AG09319 (cell line): ENCODE data around the gene NRIP2.

ENCODE experiments used
- DNase-seq: peaks from one replicate; pipeline ENCODE4 v3.0.0-alpha.2; 2010; ENCODE audit warnings: low read depth; ENCODE audit errors: extremely low read depth
- CTCF ChIP-seq: IDR thresholded peaks from 2 replicates; pipeline ENCODE4 v1.5.1; 2011; ENCODE audit warnings: low read depth, mild to moderate bottlenecking, inconsistent platforms, low read length, moderate library complexity

Gene NRIP2

GRCh38 chr12:2795291-2796186 lies 39.3 kb downstream of the NRIP2 start:
- no peak for TF ChIP-seq CTCF
- DNase-seq = no peak

- no peak for TF ChIP-seq CTCF
- no peak for DNase-seq
Measured at GRCh38 chr12:2794736-2795289, 40.0 kb downstream of the NRIP2 start, which contains the start of gene FKBP4. Gene FKBP4, plus strand, starts transcription at chr12:2794970. Its CDS starts 170 bp downstream, at chr12:2795140.

GRCh38 chr12:2794191-2794735 lies 40.6 kb downstream of the NRIP2 start:
- TF ChIP-seq CTCF = no peak
- no peak for DNase-seq

- no peak for TF ChIP-seq CTCF
Measured at GRCh38 chr12:2793561-2793960, 41.3 kb downstream of the NRIP2 start.

GRCh38 chr12:2792671-2793500 lies 41.9 kb downstream of the NRIP2 start:
- no peak for DNase-seq
- no peak for TF ChIP-seq CTCF

More at GRCh38 chr12:2793561-2793960, 41.3 kb downstream of the NRIP2 start:
- DNase-seq = no peak

GRCh38 chr12:2791089-2791488 lies 43.7 kb downstream of the NRIP2 start:
- TF ChIP-seq CTCF = no peak
- DNase-seq = no peak

GRCh38 chr12:2785017-2785416 lies 49.8 kb downstream of the NRIP2 start:
- DNase-seq = no peak
- no peak for TF ChIP-seq CTCF
